Central memory CD4-positive, alpha-beta T cell (primary cell): ENCODE measurements around the gene SNTB2.
A peak's percentile ranks its signal among the peaks of the same experiment; 100 is the strongest.
"Not testable (repeated sequence)": the region's sequence is repeated elsewhere in the genome, so short reads cannot be mapped to it uniquely, and the experiment has no call there.

ENCODE experiments used
- DNase-seq: peaks from one replicate; pipeline ENCODE4 v3.0.0; 2022

Gene SNTB2

DNA sequence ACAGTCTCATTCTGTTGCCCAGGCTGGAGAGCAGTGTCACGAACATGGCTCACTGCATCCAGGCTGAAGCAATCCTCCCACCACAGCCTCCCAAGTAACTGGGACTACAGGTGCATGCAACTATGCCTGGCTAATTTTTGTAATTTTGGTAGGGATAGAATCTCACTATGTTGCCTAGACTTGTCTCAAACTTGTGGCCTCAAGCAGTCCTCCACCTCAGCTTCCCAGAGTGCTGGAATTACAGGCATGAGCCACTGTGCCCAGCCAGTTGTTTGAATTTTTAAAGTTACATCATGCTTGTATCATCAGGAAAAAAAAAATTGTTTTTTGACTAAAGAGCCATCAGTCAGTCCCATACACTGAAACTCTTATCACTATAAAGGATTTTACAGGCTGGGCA lies 107.1 kb downstream of the SNTB2 start:
- no peak for DNase-seq

DNA sequence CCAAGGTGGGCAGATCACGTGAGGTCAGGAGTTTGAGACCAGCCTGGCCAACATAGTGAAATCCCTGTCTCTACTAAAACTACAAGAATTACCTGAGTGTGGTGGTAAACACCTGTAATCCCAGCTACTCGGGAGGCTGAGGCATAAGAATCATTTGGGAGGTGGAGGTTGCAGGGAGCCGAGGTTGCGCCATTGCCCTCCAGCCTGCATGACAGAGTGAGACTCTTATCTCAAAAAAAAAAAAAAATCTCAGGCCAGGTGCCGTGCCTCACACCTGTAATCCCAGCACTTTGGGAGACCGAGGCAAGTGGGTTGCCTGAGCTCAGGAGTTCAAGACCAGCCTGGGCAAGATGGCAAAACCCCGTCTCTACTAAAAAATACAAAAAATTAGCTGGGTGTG lies 109.8 kb downstream of the SNTB2 start:
- DNase-seq = not testable (repeated sequence)

DNA sequence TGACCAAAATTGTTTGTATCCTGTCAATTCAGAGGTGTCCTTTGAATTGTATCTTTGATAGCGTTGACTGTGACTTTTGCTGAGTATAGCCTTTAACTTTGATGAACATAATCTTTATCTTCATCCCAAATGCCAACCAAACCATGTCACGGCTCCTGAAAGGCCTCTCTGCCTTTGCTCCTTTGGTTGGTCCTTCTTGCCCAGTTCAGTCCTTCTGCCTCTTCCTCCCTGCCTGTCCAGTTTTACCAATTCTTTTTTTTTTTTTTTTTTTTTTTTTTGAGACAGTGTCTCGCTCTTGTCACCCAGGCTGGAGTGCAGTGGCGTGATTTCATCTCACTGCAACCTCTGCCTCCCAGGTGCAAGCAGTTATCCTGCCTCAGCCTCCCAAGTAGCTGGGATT lies 111.3 kb downstream of the SNTB2 start:
- DNase-seq = no peak

- no peak for DNase-seq
Observed at GRCh38 chr16:69301187-69301586, 114.2 kb downstream of the SNTB2 start.

DNA sequence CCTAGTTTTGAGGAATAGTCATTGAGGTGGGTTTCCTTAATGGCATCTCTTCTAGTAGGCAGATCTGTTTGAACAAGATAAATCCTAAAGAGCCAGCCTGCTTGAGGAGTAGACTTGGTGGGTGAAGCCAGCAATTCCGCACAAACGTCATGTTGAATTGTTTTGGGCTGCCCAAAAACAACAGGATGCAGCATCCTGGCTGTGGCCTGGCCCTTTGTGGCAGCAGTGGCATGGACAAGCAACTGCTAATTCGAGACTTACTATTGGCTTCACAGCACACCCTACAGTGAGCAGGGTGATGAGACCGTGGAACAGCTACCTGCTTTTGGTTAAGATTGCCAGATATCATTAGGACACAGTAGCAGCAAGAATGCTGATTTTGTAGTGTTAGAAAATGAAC lies 114.9 kb downstream of the SNTB2 start:
- DNase-seq = no peak

DNA sequence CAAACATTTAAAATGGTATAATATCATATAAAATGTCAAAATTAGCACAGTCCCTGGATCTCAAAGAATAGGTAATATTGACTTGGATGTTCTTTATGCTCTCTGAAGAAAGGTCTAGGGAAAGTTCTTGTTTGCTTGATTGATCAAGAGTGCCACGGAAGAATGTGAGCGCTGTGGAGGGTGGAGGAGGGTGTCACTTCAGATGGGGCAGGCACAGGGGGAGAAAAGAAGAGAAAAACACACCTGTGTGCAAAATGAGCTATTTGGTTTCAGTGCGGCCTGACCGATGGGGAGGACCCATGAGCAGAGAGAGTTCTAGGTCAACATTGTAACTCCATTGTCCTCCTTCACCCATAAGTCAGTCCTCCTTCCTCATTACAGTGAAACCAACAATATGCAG lies 115.3 kb downstream of the SNTB2 start:
- no peak for DNase-seq

DNA sequence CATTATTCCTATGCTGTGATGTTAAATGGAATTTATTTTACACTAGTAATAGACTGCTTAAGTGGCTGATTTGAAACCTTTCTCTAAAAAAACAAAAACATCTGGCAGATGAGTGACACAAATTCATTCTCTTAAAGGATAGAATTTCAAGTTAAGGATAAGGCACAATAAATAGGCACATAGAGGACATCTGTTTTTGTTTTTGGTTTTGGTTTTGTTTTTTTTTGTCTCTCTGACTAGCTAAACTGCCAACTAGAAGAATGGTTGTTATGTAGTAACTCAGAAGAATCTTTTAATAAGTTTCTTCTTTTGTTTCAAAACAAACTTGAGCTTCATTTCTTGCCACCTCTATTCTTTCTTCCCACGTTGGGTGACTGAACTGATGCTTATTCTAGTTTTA lies 119.1 kb downstream of the SNTB2 start:
- DNase-seq = no peak

DNA sequence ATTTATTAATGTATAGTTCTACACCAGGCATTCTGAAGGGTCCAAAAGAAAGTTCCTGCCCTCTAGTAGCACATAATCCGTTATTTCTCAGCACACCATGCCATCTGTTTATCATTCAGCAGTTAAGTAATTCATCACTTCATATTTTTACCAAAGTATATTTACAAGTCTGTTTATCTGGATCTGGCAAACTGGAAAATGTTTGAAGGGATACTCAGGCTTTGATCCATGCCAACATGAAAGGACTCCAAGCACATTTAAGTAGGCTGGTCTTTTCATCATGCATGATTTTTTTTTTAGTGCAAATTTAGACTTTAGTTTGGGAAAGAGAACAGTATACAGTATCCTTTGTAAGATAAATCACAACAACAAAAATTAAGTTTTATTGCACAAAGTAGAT lies 120.1 kb downstream of the SNTB2 start:
- no peak for DNase-seq

- DNase-seq = no peak
Observed at GRCh38 chr16:69307856-69308255, 120.9 kb downstream of the SNTB2 start.

DNA sequence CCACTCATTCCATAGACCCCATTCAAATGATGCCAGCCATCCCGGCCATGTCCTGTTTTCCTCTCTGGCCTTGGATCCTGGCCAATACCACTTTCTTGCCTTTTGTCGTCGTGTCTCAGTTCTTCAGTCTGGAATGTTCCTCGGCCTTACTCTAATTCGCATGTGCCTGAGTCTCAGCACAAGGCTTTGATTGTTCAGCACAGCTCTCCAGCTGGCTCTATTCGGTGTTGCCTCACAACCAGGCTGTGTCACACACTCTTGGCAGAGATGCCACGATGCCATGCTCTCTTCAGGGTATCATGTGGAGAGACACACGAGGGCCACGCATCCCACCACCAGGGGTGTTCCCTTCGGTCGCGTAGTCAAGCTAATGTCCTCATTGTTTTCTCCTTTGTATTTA lies 122.4 kb downstream of the SNTB2 start:
- DNase-seq = no peak

- peak; percentile 97 for DNase-seq
Observed at GRCh38 chr16:69310653-69311532, 123.9 kb downstream of the SNTB2 start, which contains the start of gene VPS4A. TSS of gene VPS4A (plus strand) at chr16:69311350. CDS start at chr16:69311512, 162 bp downstream.

DNA sequence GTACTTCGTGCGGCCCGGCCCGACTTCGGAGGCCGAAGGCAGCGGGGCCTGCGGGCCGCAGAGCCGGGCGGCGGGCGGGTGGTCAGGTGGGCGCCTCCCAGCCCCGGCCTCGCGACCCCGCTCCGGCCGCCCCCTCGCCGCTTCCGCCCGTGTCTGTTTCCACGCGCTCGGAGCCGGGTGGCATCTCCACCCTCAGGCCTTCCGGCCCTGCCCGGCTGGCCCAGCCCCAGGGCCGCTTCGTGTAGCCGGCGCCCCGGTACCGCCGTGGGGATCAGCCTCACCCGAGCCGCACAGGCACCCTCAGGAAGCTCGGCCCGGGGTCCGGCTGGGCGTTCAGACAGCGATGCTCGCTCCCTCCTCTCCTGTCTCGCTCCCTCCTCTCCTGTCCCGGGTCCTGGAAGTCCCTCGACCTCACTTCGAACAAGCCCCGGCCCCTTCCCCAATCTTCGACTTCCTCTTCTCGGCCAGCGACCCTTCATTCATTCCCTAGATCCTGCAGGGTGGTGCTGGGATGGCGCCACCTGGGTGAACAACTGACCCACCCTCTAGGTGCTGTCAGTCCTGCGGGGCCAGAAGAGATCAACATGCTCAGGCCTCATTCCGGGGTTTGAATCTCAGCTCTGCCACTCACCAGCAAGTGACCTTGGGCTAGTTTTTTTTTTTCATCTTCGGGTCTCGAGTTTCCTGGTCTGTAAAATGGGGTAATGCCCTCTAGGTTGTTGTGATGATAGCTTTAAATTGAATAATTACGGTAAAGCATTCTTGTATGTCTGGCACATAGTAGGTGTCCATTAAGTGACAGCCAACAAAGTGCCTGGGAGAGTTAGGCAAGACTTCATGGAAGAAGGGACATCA lies 124.8 kb downstream of the SNTB2 start:
- no peak for DNase-seq

- DNase-seq = no peak
Observed at GRCh38 chr16:69313469-69313868, 126.5 kb downstream of the SNTB2 start.

- no peak for DNase-seq
Observed at GRCh38 chr16:69314534-69314933, 127.6 kb downstream of the SNTB2 start.

DNA sequence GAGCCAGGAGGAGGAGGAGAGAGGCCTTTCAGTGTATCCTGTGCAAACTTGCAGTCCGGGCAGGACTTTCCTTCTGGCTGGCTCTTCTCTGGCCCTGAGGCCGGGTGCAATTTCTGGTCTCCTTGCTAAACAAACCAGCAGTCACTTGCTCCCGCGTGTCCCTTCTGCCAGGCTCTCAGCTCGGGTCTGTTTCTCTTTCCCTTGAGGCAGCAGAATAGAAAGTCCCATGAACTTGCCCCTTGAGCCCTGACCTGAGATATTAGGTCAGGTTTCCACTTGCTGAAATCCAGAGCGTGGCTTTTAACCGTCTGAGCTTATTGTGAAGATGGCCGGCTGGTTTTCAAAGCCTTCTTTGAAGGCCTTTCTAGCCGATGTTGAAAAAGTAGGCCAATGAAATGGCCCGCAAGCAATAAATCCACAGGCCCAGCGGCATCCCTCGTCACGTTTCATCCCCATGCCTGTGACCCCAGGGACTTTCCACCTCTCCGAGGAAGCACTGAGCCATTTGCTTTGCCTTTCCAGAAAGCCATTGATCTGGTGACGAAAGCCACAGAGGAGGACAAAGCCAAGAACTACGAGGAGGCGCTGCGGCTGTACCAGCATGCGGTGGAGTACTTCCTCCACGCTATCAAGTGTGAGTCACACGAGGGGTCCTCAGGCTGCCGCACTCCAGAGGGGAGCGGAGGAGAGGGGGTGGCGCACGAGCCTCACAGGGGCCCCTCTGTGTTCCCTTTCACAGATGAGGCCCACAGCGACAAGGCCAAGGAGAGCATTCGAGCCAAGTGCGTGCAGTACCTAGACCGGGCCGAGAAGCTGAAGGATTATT lies 128.7 kb downstream of the SNTB2 start:
- no peak for DNase-seq

DNA sequence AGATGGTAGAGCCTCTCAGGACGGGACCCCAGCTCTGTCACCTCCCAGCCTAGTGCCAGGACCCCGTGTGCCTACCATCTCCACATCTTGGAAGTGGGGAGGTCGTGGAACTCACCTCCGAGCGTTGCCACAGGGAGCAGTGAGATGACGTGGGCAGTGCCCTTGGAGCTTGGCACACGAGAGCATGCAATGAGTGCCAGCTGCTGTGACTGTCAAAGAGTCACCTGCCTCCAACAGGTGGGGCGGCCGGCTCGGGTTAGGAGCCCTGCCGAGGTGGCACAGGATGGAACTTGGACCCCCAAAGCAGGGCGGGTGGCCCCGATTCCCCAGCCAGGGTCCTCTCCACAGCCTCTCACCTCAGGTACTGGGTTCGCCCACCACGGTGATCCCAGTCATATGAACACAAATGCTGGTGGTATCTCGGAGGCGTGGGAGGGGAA lies 129.7 kb downstream of the SNTB2 start:
- no peak for DNase-seq

DNA sequence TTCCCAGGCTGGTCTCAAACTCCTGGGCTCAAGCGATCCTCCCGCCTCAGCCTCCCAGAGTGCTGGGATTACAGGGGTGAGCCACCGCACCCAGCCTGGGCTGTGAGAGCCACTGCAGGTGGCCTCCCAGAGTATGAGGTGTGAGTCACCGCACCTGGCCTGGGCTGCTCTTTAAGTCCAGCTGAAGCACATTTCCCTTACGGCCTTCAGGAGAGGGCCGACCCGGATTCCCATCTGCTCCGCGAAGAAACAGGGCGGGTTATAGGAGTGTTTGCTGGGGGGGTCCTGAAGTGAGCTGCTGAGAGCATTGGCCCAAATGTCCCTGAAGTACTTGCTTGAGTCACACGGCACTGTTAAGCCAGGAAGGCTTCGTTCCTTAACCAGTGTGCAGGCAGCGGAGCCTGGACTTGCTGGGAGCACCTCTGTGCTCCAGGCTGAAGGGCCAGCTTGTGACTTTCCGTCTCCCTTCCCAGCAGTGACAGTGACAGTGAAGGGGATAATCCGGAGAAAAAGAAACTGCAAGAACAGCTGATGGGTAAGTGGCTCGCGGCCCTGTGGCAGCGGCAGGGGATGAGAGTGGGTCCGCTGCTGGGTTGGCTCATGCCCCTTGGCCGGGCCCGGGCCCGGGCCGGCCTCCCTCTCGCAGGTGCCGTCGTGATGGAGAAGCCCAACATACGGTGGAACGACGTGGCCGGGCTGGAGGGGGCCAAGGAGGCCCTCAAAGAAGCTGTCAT lies 131.4 kb downstream of the SNTB2 start:
- DNase-seq = no peak

DNA sequence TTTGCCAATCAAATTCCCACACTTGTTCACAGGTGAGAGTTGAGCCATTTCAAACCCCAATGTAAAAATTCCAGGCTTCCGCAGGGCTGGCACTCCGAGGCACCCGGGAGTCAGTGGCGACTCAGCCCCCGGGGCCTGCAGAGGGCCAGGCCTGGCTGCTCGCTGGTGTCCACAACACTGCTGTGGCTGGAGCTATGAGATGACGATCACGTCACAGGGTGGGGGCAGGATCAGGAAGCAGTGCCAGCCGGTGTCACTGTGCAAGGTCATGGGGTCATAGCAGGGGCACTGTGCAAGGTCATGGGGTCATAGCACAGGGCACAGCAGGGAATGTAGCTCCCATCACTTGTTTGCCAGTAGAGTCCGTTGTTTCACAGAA lies 131.9 kb downstream of the SNTB2 start:
- no peak for DNase-seq

DNA sequence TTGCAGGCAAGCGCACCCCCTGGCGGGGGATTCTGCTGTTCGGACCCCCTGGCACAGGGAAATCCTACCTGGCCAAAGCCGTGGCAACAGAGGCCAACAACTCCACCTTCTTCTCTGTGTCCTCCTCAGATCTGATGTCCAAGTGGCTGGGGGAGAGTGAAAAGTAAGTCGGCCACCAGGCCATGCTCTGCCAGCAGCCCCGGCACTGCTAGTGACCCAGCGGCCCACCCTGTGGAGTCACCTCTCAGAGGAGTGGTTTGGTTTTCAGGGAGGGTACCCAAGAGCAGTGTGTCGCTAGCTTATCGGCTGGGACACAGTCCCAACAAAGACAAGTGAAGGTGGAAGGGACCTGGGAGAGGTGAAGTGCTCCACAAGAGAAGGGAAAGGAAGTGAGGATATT lies 132.4 kb downstream of the SNTB2 start:
- DNase-seq = no peak

DNA sequence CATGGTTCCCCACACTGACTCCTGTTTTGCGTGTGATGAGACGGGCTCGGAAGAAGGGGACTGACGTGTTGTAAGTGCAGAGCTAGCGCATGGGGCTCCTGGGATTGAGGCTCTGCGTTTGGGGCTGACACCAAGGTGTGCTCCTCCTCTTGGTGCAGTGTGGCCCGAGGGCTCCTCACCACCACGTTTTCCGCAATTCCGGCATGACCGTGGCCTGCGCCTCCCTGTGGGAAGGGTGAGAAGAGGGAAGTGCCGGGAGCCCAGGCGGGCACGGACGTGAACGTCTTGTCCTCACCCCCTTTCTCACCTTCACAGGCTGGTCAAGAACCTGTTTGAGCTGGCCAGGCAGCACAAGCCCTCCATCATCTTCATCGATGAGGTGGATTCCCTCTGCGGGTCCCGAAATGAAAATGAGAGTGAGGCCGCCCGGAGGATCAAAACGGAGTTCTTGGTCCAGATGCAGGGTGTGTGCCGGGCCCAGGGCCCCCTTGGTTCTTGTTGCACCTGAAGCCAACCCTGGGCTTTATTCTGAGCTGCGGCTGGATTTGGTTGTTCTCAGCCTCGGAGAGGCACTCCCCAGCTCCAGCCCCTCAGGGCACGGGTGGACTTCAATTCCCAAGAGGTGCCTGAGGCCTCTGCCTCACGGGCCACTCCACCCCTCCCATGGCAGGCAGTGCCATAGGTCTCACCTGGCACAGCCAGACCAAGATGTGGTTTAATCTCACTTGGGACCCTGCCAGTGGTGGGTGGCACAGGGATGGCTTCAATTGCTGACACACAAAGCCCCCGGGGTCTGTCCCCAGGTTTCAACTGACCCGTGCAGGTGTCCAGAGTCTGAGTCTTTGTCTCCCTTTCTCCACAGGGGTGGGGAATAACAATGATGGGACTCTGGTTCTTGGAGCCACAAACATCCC lies 133.1 kb downstream of the SNTB2 start:
- no peak for DNase-seq

DNA sequence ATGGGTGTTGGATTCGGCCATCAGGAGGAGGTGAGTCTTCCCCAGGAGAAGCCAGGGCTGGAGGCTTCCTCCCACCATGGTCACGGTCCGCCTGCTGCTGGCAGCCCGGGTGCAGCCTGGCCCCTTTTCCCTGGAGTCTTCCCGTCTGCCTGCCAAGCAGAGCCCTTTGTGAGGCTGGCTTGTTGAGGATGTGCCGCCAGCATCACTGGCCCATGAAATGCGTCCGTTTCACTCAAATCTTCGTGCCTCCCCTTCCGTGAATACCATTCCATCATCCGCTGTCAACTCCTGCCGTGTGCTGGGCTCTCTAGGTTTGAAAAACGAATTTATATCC lies 133.7 kb downstream of the SNTB2 start:
- DNase-seq = no peak
